Natural killer cell (primary cell): Measurements from ENCODE around the gene P4HTM. TPM values are rescaled to one million over a fixed set of nuclear protein-coding genes. Genes with fewer than 3 reads are reported as not detected.
A peak's percentile ranks its signal among the peaks of the same experiment; 100 is the strongest.

Experiments
- ATAC-seq, 3 donors: fragments of 150-1000 bp in 2 of 3; fragments of 200-7000 bp in 1 of 3; cut with Tn5 transposase; 1 replicate in 1 of 3; 2 replicates in 2 of 3; pipeline ENCODE4 v1.10.0; 2021; ENCODE audit warnings: mild to moderate bottlenecking in 2 of 3, moderate library complexity in 2 of 3
- DNase-seq, 2 donors: peaks; one replicate each; pipeline versions ENCODE4 v3.0.0 to v3.0.0-alpha.2; 2013 to 2021; ENCODE audit warnings: mixed read lengths in 1 of 2
- H3K27ac ChIP-seq: one replicate; pipeline ENCODE4 v1.5.1; 2013; ENCODE audit warnings: mild to moderate bottlenecking, low read length
- H3K27me3 ChIP-seq: one replicate; pipeline ENCODE4 v1.6.1; 2013; ENCODE audit warnings: low read length; ENCODE audit not compliant: control insufficient read depth, insufficient read depth
- H3K36me3 ChIP-seq: one replicate; pipeline ENCODE4 v1.6.1; 2013; ENCODE audit warnings: low read length; ENCODE audit not compliant: control insufficient read depth, insufficient read depth
- H3K4me1 ChIP-seq: one replicate; pipeline ENCODE4 v1.6.1; 2013; ENCODE audit warnings: low read length; ENCODE audit not compliant: control insufficient read depth, insufficient read depth
- H3K4me3 ChIP-seq: one replicate; pipeline ENCODE4 v1.5.1; 2013; ENCODE audit warnings: low read length
- H3K9me3 ChIP-seq: one replicate; pipeline ENCODE4 v1.6.1; 2013; ENCODE audit warnings: low read length; ENCODE audit not compliant: control insufficient read depth, insufficient read depth
- H3K27ac Mint-ChIP-seq, 2 donors: one replicate each; pipeline ENCODE4 v1.8.0; 2022; ENCODE audit warnings: mild to moderate bottlenecking in 2 of 2, mixed read lengths in 2 of 2, moderate library complexity in 1 of 2
- H3K27me3 Mint-ChIP-seq, 2 donors: one replicate each; pipeline ENCODE4 v1.8.0; 2022; ENCODE audit warnings: low read depth in 2 of 2, mixed read lengths in 2 of 2
- H3K36me3 Mint-ChIP-seq: one replicate; pipeline ENCODE4 v1.8.0; 2022; ENCODE audit warnings: mixed read lengths
- H3K4me1 Mint-ChIP-seq, 2 donors: one replicate each; pipeline ENCODE4 v1.8.0; 2022; ENCODE audit warnings: mixed read lengths in 2 of 2
- H3K4me3 Mint-ChIP-seq: one replicate; pipeline ENCODE4 v1.8.0; 2022; ENCODE audit warnings: mild to moderate bottlenecking, moderate library complexity, mixed read lengths
- H3K9me3 Mint-ChIP-seq, 2 donors: one replicate each; pipeline ENCODE4 v1.8.0; 2022; ENCODE audit warnings: mixed read lengths in 2 of 2
- WGBS: methylation state at CpG from one replicate; pipeline ENCODE4 v1.1.7; 2013; ENCODE audit warnings: missing lambda C conversion rate; ENCODE audit not compliant: insufficient coverage; 5-methylcytosine and 5-hydroxymethylcytosine counted together
- intact Hi-C: fragments of 100-400 bp; cut with micrococcal nuclease; formaldehyde crosslinking; loops from one replicate; pipeline ENCODE4 v1.14.2; 2022
- total RNA-seq, 4 donors: library from RNA; stranded (reverse); fragments of 120-200 nt in 1 of 4; gene quantifications; one replicate each; pipeline versions ENCODE4 v1.2.3 to v1.2.4, GENCODE V29; 2013 to 2022
- TF ChIP-seq, protein P1 (sequence below): fragments of 200-600 bp; IDR thresholded peaks from one replicate; pipeline ENCODE4 v1.8.0; 2022; ENCODE audit warnings: antibody characterized with exemption

Gene P4HTM
- total RNA-seq, 3 donors from 2014 or later (not counting 1 experiment from before 2014, with no cell fraction given) = 28.8 to 31.3 (median 30.6) TPM

DNA sequence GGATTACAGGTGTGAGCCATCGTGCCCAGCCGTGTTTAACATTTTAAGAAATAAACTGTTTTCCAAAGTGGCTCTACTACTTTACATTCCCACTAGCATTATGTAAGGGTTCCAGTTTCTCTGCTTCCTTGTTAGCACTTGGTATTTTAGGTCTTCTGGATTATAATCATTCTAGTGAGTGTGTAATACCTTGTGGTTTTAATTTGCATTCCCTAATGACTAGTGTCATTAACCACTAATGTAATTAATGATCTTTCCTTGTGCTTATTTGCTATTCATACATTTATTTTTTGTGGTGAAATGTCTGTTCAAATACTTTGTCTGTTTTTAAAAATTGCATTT lies 40.7 kb upstream of the P4HTM start:
- no peaks in the 10 kb centered on the region for H3K9me3 Mint-ChIP-seq
- H3K27ac ChIP-seq = no peak overlapping the region
- H3K4me3 Mint-ChIP-seq = no peak overlapping the region
- peak overlapping the region; percentile 18 to 57 for H3K27ac Mint-ChIP-seq
- H3K4me3 ChIP-seq = no peak overlapping the region
- no peaks in the 10 kb centered on the region for H3K36me3 Mint-ChIP-seq
- H3K4me1 ChIP-seq = no peaks in the 10 kb centered on the region
- TF ChIP-seq, protein P1, sequence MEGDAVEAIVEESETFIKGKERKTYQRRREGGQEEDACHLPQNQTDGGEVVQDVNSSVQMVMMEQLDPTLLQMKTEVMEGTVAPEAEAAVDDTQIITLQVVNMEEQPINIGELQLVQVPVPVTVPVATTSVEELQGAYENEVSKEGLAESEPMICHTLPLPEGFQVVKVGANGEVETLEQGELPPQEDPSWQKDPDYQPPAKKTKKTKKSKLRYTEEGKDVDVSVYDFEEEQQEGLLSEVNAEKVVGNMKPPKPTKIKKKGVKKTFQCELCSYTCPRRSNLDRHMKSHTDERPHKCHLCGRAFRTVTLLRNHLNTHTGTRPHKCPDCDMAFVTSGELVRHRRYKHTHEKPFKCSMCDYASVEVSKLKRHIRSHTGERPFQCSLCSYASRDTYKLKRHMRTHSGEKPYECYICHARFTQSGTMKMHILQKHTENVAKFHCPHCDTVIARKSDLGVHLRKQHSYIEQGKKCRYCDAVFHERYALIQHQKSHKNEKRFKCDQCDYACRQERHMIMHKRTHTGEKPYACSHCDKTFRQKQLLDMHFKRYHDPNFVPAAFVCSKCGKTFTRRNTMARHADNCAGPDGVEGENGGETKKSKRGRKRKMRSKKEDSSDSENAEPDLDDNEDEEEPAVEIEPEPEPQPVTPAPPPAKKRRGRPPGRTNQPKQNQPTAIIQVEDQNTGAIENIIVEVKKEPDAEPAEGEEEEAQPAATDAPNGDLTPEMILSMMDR = no peak
- H3K9me3 ChIP-seq = no peaks in the 10 kb centered on the region
- no peaks in the 10 kb centered on the region for H3K27me3 Mint-ChIP-seq
- intact Hi-C loops = no loop called here
- 89% methylated on average over 2 of the region's 2 CpGs for WGBS
- peaks cover 8% of the 10 kb centered on the region for H3K36me3 ChIP-seq
- ATAC-seq = no peak
- DNase-seq = no peak
- no peaks in the 10 kb centered on the region for H3K27me3 ChIP-seq
- peaks cover 25 to 38% of the 10 kb centered on the region in 2 donors for H3K4me1 Mint-ChIP-seq

DNA sequence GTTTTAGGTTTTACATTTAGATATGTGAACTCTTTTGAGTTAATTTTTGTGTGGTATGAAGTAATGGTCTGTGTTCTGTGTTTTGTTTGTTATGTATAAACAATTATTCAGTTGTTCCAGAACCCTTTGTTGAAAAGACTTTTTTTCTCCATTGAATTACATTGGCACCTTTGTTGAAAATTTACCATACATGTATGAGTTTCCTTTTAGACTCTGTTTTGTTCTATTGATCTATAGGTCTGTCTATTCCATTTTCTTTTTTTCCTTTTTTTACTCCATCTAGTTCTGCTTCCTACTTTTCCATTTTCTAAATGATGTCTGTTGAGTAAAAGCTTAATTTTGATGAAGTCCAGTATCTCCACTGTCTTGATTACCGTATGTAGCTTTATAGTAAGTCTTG lies 40.0 kb upstream of the P4HTM start:
- DNase-seq = no peak
- TF ChIP-seq, protein P1 = no peak
- intact Hi-C loops = no loop called here
- H3K27ac Mint-ChIP-seq = peak overlapping the region; percentile 18 to 57
- ATAC-seq = no peak
- Histone ChIP-seq H3K4me3 (no peak overlapping the region), H3K36me3 (peaks cover 9% of the 10 kb centered on the region), H3K4me1 (no peaks in the 10 kb centered on the region), H3K27ac (no peak overlapping the region), H3K27me3 (no peaks in the 10 kb centered on the region), H3K9me3 (no peaks in the 10 kb centered on the region)
- H3K36me3 Mint-ChIP-seq = no peaks in the 10 kb centered on the region
- peaks cover 19 to 31% of the 10 kb centered on the region in 2 donors for H3K4me1 Mint-ChIP-seq
- no peaks in the 10 kb centered on the region for H3K9me3 Mint-ChIP-seq
- H3K27me3 Mint-ChIP-seq = no peaks in the 10 kb centered on the region
- no peak overlapping the region for H3K4me3 Mint-ChIP-seq
- WGBS = 100% methylated on average over 1 of the region's 1 CpG

DNA sequence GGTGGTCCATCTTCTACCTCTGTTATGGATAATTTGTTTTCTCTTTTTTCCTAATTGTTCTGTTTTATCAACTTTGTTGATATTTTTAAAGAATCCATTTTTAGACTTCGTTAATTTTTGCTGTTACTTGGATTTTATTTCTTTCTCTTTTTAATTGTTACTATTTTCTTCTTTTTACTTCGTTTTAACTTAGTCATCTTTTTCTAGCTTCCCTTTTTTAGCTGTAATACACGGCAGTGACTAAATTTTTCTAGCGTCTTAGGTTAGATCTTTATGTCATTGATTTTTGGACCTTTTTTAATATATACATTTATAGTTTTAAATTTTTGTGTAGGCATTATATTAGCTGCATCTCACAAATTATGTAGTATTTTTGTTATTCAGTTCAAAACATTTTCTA lies 38.3 kb upstream of the P4HTM start:
- H3K36me3 ChIP-seq = peaks cover 5% of the 10 kb centered on the region
- peaks cover 14% of the 10 kb centered on the region in 2 donors for H3K4me1 Mint-ChIP-seq
- DNase-seq = no peak
- H3K9me3 Mint-ChIP-seq = no peaks in the 10 kb centered on the region
- H3K4me3 ChIP-seq = no peak overlapping the region
- no peaks in the 10 kb centered on the region for H3K36me3 Mint-ChIP-seq
- no peaks in the 10 kb centered on the region for H3K4me1 ChIP-seq
- no CpG with 5 or more reads among the region's 4 CpGs for WGBS
- H3K9me3 ChIP-seq = no peaks in the 10 kb centered on the region
- TF ChIP-seq, protein P1 = no peak
- no peaks in the 10 kb centered on the region for H3K27me3 Mint-ChIP-seq
- ATAC-seq = no peak
- intact Hi-C loops = loop anchor here (1.0 kb wide), 1 partner anchor 214 kb away; no protein-coding TSS in a partner anchor
- peak overlapping the region; percentile 4 to 53 for H3K27ac Mint-ChIP-seq
- no peaks in the 10 kb centered on the region for H3K27me3 ChIP-seq
- H3K4me3 Mint-ChIP-seq = no peak overlapping the region
- no peak overlapping the region for H3K27ac ChIP-seq

DNA sequence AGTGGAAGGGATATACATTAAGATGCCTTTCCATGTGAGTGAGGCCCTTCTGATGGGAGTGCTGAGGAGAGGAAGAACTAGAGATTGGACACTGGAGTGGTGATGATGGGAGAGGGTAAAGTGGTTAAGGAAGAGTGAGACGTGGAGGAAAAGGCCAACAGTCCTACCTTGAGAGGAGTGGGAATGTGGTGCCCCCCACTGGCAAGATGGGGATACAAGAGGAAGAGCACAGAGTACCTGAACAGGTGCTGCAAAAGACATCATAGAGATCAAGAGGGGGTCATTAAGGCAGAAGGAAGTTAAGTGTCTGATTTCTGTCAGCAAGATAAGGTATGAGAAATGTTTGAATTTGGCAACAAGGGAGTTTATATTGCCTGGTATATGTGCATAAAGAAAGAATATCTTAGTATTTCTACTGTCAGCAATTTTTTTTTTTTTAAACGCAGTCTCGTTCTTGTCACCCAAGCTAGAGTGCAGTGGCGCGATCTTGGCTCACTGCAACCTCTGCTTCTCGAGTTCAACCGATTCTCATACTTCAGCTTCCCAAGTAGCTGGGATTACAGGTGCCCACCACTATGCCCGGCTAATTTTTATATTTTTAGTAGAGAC lies 37.4 kb upstream of the P4HTM start:
- no peaks in the 10 kb centered on the region for H3K36me3 Mint-ChIP-seq
- ATAC-seq = peak in 2 of 3 donors; percentile 77 to 79
- Histone ChIP-seq H3K9me3 (no peaks in the 10 kb centered on the region), H3K27me3 (no peaks in the 10 kb centered on the region), H3K4me3 (no peak overlapping the region), H3K4me1 (no peaks in the 10 kb centered on the region), H3K27ac (no peak overlapping the region), H3K36me3 (peaks cover 7% of the 10 kb centered on the region)
- H3K4me3 Mint-ChIP-seq = no peak overlapping the region
- no peaks in the 10 kb centered on the region for H3K9me3 Mint-ChIP-seq
- TF ChIP-seq, protein P1 = peak; percentile 50
- H3K4me1 Mint-ChIP-seq = peaks cover 12 to 21% of the 10 kb centered on the region in 2 donors
- intact Hi-C loops = loop anchor here (1.0 kb wide), 1 partner anchor 215 kb away; no protein-coding TSS in a partner anchor
- peak; percentile 30 to 76 for DNase-seq
- no peaks in the 10 kb centered on the region for H3K27me3 Mint-ChIP-seq
- WGBS = 86% methylated on average over 8 of the region's 8 CpGs
- peak overlapping the region; percentile 4 to 53 for H3K27ac Mint-ChIP-seq
